Activated CD4-positive, alpha-beta memory T cell treated with anti-CD3 and anti-CD28 coated beads, Interleukin-2, amount 10 ng/mL, durations not matched to agents 7 days and 5 days (primary cell): ENCODE data around the gene PEPD. TPM values are rescaled to one million over a fixed set of nuclear protein-coding genes. Genes with fewer than 3 reads are reported as not detected.

Source experiments
- total RNA-seq, 2 experiments: library from RNA; stranded (reverse); gene quantifications; one replicate each; pipeline ENCODE4 v1.2.3, GENCODE V29; 2021

PEPD gene
- total RNA-seq, 2 experiments from 2014 or later: 33.3 to 36.6 TPM

Other genes starting within 250 kb of the PEPD start
- gene CEBPA, start 219.3 kb downstream of the PEPD start, total RNA-seq: under 1 TPM; 0.18 to 0.20 TPM
- gene CEBPG, start 148.1 kb downstream of the PEPD start, total RNA-seq: 10 to 100 TPM; 30.0 to 31.4 TPM
- not detected for gene CHST8, start 100.2 kb upstream of the PEPD start, total RNA-seq